Naive thymus-derived CD4-positive, alpha-beta T cell (primary cell): ENCODE results near the gene RAD23B. TPM values are rescaled to one million over a fixed set of nuclear protein-coding genes. Genes with fewer than 3 reads are reported as not detected.

ENCODE experiments used
- ATAC-seq: fragments of 150-1000 bp; cut with Tn5 transposase; 2 replicates; pipeline ENCODE4 v1.10.0; 2021; ENCODE audit warnings: mild to moderate bottlenecking, moderate library complexity
- CTCF ChIA-PET: fragments of 350-600 bp; sonication (Branson Sonifier 250); formaldehyde crosslinking; loops from one replicate; lab custom pipeline; 2021; ENCODE audit warnings: antibody characterized with exemption; lab: Charles Lee
- POLR2A ChIA-PET: fragments of 350-600 bp; sonication (Branson Sonifier 250); formaldehyde crosslinking; loops from one replicate; lab custom pipeline; 2021; ENCODE audit warnings: antibody characterized with exemption, inconsistent platforms; lab: Charles Lee
- DNase-seq, 9 donors: peaks; one replicate each; pipeline versions ENCODE4 v3.0.0 to v3.0.0-alpha.2; 2020 to 2022; ENCODE audit warnings: mixed read lengths in 1 of 9
- H3K27ac ChIP-seq: one replicate; pipeline ENCODE4 v1.7.0; 2013; ENCODE audit warnings: mild to moderate bottlenecking, low read depth, low read length, moderate library complexity
- H3K27me3 ChIP-seq, 2 donors: one replicate each; pipeline ENCODE4 v1.7.0; 2013; ENCODE audit warnings: low read length in 2 of 2, mild to moderate bottlenecking in 2 of 2, moderate library complexity in 2 of 2; ENCODE audit not compliant: control insufficient read depth in 2 of 2, insufficient read depth in 2 of 2
- H3K36me3 ChIP-seq, 3 experiments: 1 replicate in 2 of 3; 2 replicates in 1 of 3; pipeline ENCODE4 v1.7.0; 2013; ENCODE audit warnings: low read length in 3 of 3, mild to moderate bottlenecking in 3 of 3, moderate library complexity in 1 of 3; ENCODE audit not compliant: insufficient read depth in 3 of 3, control insufficient read depth in 2 of 3
- H3K4me1 ChIP-seq, 2 donors: one replicate each; pipeline ENCODE4 v1.7.0; 2013; ENCODE audit warnings: low read length in 2 of 2, mild to moderate bottlenecking in 2 of 2, moderate library complexity in 1 of 2; ENCODE audit not compliant: control insufficient read depth in 2 of 2, insufficient read depth in 2 of 2
- H3K4me3 ChIP-seq: 2 replicates; pipeline ENCODE4 v1.7.0; 2013; ENCODE audit warnings: mild to moderate bottlenecking, low read length
- H3K9me3 ChIP-seq, 3 experiments: 1 replicate in 2 of 3; 2 replicates in 1 of 3; pipeline ENCODE4 v1.7.0; 2013; ENCODE audit warnings: low read length in 3 of 3; ENCODE audit not compliant: control insufficient read depth in 2 of 3
- H3K27ac Mint-ChIP-seq, 9 donors: one replicate each; pipeline ENCODE4 v1.8.0; 2020 to 2022; ENCODE audit warnings: mixed read lengths in 9 of 9, mild to moderate bottlenecking in 8 of 9, moderate library complexity in 5 of 9, inconsistent platforms in 2 of 9
- H3K27me3 Mint-ChIP-seq, 5 donors: one replicate each; pipeline ENCODE4 v1.8.0; 2021 to 2022; ENCODE audit warnings: mixed read lengths in 5 of 5, mild to moderate bottlenecking in 1 of 5
- H3K36me3 Mint-ChIP-seq, 5 donors: one replicate each; pipeline ENCODE4 v1.8.0; 2020 to 2022; ENCODE audit warnings: mixed read lengths in 5 of 5, mild to moderate bottlenecking in 3 of 5, inconsistent platforms in 1 of 5
- H3K4me1 Mint-ChIP-seq, 7 donors: one replicate each; pipeline ENCODE4 v1.8.0; 2020 to 2022; ENCODE audit warnings: mixed read lengths in 7 of 7, mild to moderate bottlenecking in 3 of 7, inconsistent platforms in 1 of 7
- H3K4me3 Mint-ChIP-seq, 10 donors: one replicate each; pipeline ENCODE4 v1.8.0; 2020 to 2022; ENCODE audit warnings: mild to moderate bottlenecking in 10 of 10, mixed read lengths in 10 of 10, moderate library complexity in 6 of 10, inconsistent platforms in 2 of 10
- H3K9me3 Mint-ChIP-seq, 11 donors: one replicate each; pipeline ENCODE4 v1.8.0; 2020 to 2022; ENCODE audit warnings: mixed read lengths in 11 of 11, mild to moderate bottlenecking in 4 of 11, inconsistent platforms in 1 of 11, moderate library complexity in 1 of 11
- intact Hi-C, 2 donors: fragments of 100-400 bp; cut with micrococcal nuclease; formaldehyde crosslinking; loops; one replicate each; pipeline ENCODE4 v1.15.1; 2023
- polyA plus RNA-seq, 2 donors: library from polyadenylated mRNA; unstranded; fragments of 300-500 nt; fragmentation: Illumina TruSeq; gene quantifications; one replicate each; pipeline ENCODE4 v1.2.3, GENCODE V29; 2021
- total RNA-seq, 6 experiments: library from RNA in 5 of 6; stranded (reverse) in 5 of 6; gene quantifications; 1 replicate in 5 of 6; 2 replicates in 1 of 6; pipeline ENCODE4 v1.2.3 and lab custom pipeline; 2021 to 2026

The RAD23B gene
- total and polyA plus RNA-seq, 7 experiments from 2014 or later, result 8.9 to 102 (median 50.9) TPM

DNA sequence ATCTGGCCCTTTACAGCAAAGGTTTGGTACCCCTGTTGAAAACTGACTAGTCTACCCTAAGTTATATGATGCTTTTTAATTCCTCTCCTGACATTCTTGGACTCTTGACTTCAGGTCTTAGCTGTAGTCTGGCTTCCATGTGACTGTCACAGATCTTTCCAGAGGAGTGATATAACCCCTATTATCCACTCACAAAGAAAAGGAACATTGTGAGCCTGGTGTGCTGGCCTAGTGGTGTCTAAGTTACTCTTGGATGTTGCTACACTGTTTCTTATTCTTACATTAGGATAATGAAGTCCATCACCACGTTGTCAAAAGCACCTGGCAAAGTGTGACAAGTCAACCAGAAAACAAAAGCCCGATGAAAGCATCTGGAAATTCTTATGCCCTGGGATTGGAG is 49.8 kb downstream of the RAD23B start:
- Mint-ChIP-seq H3K4me1 (peaks cover 0 to 9% (median 0%) of the 10 kb centered on the region in 7 donors), H3K36me3 (peaks cover 0 to 59% (median 39%) of the 10 kb centered on the region in 5 donors), H3K4me3 (no peak overlapping the region), H3K27ac (peak overlapping the region in 3 of 9 donors; percentile 34 to 49 (median 44)), H3K9me3 (no peaks in the 10 kb centered on the region), H3K27me3 (no peaks in the 10 kb centered on the region)
- H3K36me3 ChIP-seq, result peaks cover 0 to 51% (median 11%) of the 10 kb centered on the region in 3 experiments
- intact Hi-C loops, result no loop called here
- ATAC-seq (no peak), DNase-seq (no peak)
- no peak overlapping the region for H3K27ac ChIP-seq
- H3K4me3 ChIP-seq, result no peak overlapping the region
- POLR2A ChIA-PET, result no interaction called here
- no peaks in the 10 kb centered on the region for H3K9me3 ChIP-seq
- H3K27me3 ChIP-seq, result no peaks in the 10 kb centered on the region
- CTCF ChIA-PET, result interaction anchor here (0.6 to 1.2 kb wide), 2 partner anchors 8 to 23 kb away, joined by 3 to 6 read pairs; no protein-coding TSS in a partner anchor
- no peaks in the 10 kb centered on the region for H3K4me1 ChIP-seq

DNA sequence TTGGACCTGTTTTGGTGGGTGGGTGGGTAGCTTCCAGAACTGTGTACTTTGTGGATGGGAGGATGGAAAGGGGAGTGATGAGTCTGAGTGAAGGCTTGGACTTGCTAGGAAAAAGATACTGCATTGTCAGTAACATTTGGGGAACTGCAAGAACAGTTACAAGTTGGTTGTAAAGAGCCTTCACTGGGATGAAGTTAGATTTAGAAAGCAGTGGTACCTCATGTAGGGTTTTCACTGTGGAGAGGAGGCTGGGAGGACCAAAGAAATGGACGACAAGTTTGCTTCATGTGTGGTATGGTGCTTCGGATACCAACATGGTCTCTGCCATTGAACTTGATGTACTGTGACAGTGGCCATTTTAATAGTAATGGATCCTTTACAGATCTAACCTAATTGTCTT is 50.3 kb downstream of the RAD23B start:
- intact Hi-C loops, result no loop called here
- Histone ChIP-seq H3K27me3 (no peaks in the 10 kb centered on the region), H3K4me3 (no peak overlapping the region), H3K9me3 (no peaks in the 10 kb centered on the region), H3K27ac (no peak overlapping the region), H3K4me1 (no peaks in the 10 kb centered on the region), H3K36me3 (peaks cover 0 to 46% (median 11%) of the 10 kb centered on the region in 3 experiments)
- Mint-ChIP-seq H3K9me3 (no peaks in the 10 kb centered on the region), H3K4me1 (peaks cover 0 to 4% (median 0%) of the 10 kb centered on the region in 7 donors), H3K27ac (peak overlapping the region in 4 of 9 donors; percentile 9 to 49 (median 27)), H3K36me3 (peaks cover 0 to 55% (median 34%) of the 10 kb centered on the region in 5 donors), H3K4me3 (no peak overlapping the region), H3K27me3 (no peaks in the 10 kb centered on the region)
- no peak for DNase-seq
- ChIA-PET POLR2A (no interaction called here), CTCF (interaction anchor here (0.6 to 1.2 kb wide), 3 partner anchors 8 to 23 kb away, joined by 3 to 6 read pairs (median 4); no protein-coding TSS in a partner anchor)
- ATAC-seq, result no peak

DNA sequence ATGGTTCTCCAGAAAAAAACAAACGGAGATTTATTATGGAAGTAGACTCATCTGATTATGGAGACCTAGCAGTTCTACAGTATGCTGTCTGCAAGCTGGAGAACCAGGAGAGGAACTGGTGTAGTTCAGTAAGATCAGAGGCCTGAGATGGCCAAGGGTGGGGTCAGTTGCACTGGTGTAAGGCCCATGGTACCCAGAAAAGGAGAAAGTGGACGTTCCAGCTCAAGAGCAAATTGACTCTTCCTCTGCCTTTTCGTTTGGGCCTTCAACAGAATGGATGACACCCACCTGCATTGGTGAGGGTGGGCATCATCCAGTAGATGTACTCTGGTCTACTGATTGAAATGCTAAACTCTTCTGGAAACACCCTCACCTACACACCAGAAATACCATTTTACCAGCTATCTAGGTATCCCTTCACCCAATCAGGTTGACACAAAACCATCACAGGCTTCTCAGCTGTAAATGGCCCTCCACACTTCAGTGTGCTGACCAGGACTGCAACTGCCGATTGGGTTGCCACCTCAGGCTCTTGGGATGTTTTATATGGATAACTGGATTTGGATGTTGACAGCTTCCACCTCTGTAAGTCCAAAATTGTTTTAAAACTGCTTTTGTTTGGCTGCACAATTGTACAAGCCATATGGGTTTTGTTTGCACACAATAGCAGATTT is 51.2 kb downstream of the RAD23B start:
- ChIA-PET CTCF (interaction anchor here (1.0 kb wide), 1 partner anchor 10 kb away, joined by 4 read pairs; no protein-coding TSS in a partner anchor), POLR2A (no interaction called here)
- intact Hi-C loops, result no loop called here
- no peaks in the 10 kb centered on the region for H3K4me1 ChIP-seq
- no peak overlapping the region for H3K4me3 Mint-ChIP-seq
- peak overlapping the region in 1 of 9 donors; percentile 26 for H3K27ac Mint-ChIP-seq
- no peak overlapping the region for H3K27ac ChIP-seq
- H3K4me3 ChIP-seq, result no peak overlapping the region
- peaks cover 0 to 54% (median 30%) of the 10 kb centered on the region in 5 donors for H3K36me3 Mint-ChIP-seq
- no peaks in the 10 kb centered on the region for H3K27me3 ChIP-seq
- no peaks in the 10 kb centered on the region for H3K9me3 Mint-ChIP-seq
- H3K4me1 Mint-ChIP-seq, result no peaks in the 10 kb centered on the region
- ATAC-seq (no peak), DNase-seq (no peak)
- H3K36me3 ChIP-seq, result peaks cover 0 to 38% (median 11%) of the 10 kb centered on the region in 3 experiments
- no peaks in the 10 kb centered on the region for H3K27me3 Mint-ChIP-seq
- H3K9me3 ChIP-seq, result no peaks in the 10 kb centered on the region

DNA sequence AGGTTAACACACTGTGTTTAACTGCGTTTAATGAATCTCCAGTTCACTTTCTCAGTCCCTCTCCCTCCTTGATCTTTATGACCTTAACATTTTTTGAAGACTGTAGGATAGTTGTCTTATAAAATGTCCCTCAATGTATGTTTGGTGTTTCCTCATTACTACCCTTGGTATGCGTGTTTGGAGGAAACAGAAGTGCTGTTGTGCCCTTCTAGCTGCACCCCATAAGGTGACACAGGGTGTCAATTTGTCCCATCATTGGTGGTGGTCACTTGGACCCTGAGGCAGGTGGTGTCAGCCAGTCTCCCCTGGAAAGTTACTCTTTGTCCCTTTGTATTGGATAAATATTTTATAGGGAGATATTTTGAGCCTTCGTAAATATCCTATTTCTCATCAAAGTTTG is 52.3 kb downstream of the RAD23B start:
- intact Hi-C loops, result no loop called here
- ChIA-PET CTCF (no interaction called here), POLR2A (no interaction called here)
- ATAC-seq, result no peak
- Histone ChIP-seq H3K27me3 (no peaks in the 10 kb centered on the region), H3K4me1 (no peaks in the 10 kb centered on the region), H3K36me3 (peaks cover 0 to 30% (median 11%) of the 10 kb centered on the region in 3 experiments), H3K27ac (no peak overlapping the region), H3K4me3 (no peak overlapping the region), H3K9me3 (no peaks in the 10 kb centered on the region)
- H3K9me3 Mint-ChIP-seq, result no peaks in the 10 kb centered on the region
- H3K4me1 Mint-ChIP-seq, result no peaks in the 10 kb centered on the region
- no peak for DNase-seq
- H3K27me3 Mint-ChIP-seq, result no peaks in the 10 kb centered on the region
- H3K4me3 Mint-ChIP-seq, result no peak overlapping the region
- H3K36me3 Mint-ChIP-seq, result peaks cover 0 to 50% (median 29%) of the 10 kb centered on the region in 5 donors
- H3K27ac Mint-ChIP-seq, result peak overlapping the region in 2 of 9 donors; percentile 13 to 59

DNA sequence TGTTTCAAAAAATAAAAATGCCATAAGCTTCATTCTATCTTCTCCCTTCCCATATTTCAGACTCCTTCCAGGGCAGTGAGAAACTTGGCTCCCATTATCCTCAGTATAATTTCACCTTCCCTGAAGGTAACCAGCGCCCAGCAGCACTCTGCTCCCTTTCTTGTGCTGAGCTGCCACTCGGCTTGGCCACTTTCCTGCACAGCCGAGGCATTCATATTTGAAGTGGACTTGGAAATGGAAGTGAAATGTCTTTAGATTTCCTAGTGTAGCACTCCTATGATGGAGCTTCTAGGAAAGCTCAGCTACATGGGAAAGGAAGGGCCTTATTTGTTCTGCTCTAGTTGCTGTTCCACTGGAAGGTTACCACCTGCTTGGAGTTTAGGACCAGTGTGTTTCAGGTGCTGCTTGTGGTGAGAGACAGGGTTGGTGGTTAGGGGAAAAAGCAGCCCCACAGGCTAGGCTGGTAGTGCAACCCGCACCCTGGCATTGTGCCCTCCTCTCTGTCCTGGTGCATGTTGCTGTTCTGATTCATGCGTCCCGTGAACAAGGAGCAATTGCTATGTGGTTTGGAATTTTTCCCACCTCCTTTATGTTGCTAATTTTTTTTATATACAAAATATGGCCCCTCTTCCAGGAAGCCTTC is 53.8 kb downstream of the RAD23B start:
- Histone ChIP-seq H3K4me1 (no peaks in the 10 kb centered on the region), H3K4me3 (no peak overlapping the region), H3K27ac (no peak overlapping the region), H3K36me3 (peaks cover 0 to 16% (median 11%) of the 10 kb centered on the region in 3 experiments), H3K9me3 (no peaks in the 10 kb centered on the region), H3K27me3 (no peaks in the 10 kb centered on the region)
- intact Hi-C loops, result no loop called here
- ChIA-PET POLR2A (interaction anchor here (1.1 kb wide), 1 partner anchor 53 kb away, joined by 3 read pairs; the partner anchor contains the start of gene RAD23B), CTCF (no interaction called here)
- DNase-seq (no peak), ATAC-seq (no peak)
- H3K36me3 Mint-ChIP-seq, result peaks cover 0 to 35% (median 19%) of the 10 kb centered on the region in 5 donors
- no peaks in the 10 kb centered on the region for H3K9me3 Mint-ChIP-seq
- H3K4me3 Mint-ChIP-seq, result no peak overlapping the region
- H3K27ac Mint-ChIP-seq, result peak overlapping the region in 5 of 9 donors; percentile 2 to 77 (median 41)
- peaks cover 3 to 6% (median 5%) of the 10 kb centered on the region in 7 donors for H3K4me1 Mint-ChIP-seq
- no peaks in the 10 kb centered on the region for H3K27me3 Mint-ChIP-seq

DNA sequence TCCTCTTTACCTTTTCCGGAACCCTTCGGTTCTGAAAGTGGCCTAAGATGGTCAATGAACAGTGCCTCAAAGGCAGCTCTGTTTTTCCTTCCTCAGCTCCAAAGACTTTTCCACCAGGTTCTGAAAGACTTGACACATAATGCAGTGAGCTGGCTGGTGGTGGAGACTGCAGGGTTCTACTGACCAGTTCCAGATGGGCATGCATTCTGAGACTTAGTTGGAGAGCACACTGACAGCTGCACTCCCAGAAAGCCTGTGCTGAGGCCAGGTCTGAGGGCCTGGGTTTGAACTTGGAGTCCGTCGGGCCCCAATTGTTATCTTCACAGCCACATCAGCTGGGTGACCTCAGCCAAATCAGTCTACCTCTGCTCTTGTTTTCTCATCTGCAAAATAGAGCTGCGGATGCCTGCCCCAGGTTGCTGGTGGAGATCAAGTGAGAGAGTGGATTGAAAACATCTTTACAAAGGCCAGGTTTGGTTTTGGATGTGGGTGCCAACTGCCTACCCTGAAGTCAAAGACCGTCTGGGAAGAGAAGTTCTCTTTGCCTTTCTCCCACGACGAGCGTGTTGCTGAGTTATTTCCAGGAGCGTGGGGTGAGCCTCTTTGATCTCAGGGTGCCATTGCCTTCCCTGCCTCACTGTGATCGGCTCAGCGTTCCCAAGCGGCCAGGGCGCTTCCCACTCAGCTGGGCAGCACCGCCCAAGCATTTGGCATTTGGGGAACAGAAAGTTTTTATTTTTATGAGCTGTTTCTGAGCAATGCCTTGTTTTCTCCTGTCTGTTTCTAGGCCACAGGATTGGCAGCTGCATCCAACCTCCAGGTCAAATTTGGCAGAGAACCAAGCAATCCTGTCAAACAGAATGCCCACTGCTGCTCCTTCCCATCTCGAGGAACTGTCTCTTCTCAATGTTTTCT is 54.9 kb downstream of the RAD23B start:
- Histone ChIP-seq H3K27me3 (no peaks in the 10 kb centered on the region), H3K27ac (no peak overlapping the region), H3K36me3 (peaks cover 0 to 7% (median 5%) of the 10 kb centered on the region in 3 experiments), H3K4me3 (no peak overlapping the region), H3K9me3 (no peaks in the 10 kb centered on the region), H3K4me1 (no peaks in the 10 kb centered on the region)
- H3K4me3 Mint-ChIP-seq, result no peak overlapping the region
- ATAC-seq (no peak), DNase-seq (no peak)
- peak overlapping the region in 3 of 9 donors; percentile 60 to 74 (median 72) for H3K27ac Mint-ChIP-seq
- CTCF ChIA-PET, result no interaction called here
- no peaks in the 10 kb centered on the region for H3K27me3 Mint-ChIP-seq
- H3K4me1 Mint-ChIP-seq, result peaks cover 3 to 11% (median 5%) of the 10 kb centered on the region in 7 donors
- peaks cover 0 to 24% (median 12%) of the 10 kb centered on the region in 5 donors for H3K36me3 Mint-ChIP-seq
- intact Hi-C loops, result no loop called here
- POLR2A ChIA-PET, result interaction anchor here (1.1 kb wide), 1 partner anchor 54 kb away, joined by 3 read pairs; the partner anchor contains the start of gene RAD23B
- H3K9me3 Mint-ChIP-seq, result no peaks in the 10 kb centered on the region
